IPS DF 4.7 (cell line): Measurements from ENCODE around the gene RBPJ.

Experiments
- DNase-seq: peaks from one replicate; pipeline ENCODE4 v3.0.0-alpha.2; 2013; ENCODE audit warnings: low spot score; ENCODE audit errors: extremely low read depth

Gene RBPJ

DNA sequence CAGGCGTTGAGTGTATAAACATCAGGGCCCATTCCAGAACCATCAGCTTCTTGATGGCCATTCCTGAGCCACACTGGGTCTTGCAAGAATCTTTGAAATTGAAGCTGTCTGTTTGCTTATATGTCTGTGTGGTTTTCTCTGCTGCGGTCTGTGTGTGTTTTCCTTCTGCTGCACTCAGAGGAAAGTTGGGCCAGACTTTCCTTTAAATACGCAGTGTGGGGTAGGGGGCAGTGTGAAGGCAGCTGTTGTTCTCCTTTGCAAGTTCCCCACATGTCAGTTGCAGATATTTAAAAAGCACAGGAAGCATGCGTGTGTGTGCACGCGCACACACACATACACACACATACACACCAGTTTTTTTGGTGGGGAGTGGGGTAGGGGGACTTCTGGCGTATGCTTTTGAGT, 137.3 kb downstream of the RBPJ start:
- DNase-seq = no peak

DNA sequence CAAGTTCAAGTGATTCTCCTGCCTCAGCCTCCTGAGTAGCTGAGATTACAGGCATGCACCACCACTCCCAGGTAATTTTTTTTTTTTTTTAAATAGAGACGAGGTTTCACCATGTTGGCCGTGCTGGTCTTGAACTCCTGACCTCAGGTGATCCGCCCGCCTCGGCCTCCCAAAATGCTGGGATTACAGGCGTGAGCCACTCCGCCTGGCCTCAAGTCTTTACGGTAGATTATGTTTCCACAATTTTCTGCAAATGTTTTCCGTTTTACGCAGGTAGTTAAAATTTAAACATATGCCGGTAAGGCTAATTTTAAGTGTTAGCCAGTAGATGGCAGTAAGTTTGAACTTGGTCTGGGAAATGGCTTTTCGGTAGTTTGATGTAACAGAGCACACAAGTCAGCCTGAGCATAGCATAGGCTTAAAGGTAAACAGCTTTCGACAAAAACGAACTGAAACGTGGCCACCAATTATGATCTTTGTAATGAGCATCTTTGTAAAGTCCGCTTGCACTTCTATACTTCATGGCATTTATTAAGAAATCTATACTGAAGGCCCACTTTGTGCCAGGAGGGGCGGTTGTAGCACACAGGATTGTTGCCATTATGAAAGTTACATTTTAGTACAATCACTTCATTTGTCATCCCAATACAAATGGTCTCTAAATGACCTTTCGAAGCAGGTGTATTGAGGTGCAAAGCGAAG, 138.4 kb downstream of the RBPJ start:
- peak; percentile 16 for DNase-seq

DNA sequence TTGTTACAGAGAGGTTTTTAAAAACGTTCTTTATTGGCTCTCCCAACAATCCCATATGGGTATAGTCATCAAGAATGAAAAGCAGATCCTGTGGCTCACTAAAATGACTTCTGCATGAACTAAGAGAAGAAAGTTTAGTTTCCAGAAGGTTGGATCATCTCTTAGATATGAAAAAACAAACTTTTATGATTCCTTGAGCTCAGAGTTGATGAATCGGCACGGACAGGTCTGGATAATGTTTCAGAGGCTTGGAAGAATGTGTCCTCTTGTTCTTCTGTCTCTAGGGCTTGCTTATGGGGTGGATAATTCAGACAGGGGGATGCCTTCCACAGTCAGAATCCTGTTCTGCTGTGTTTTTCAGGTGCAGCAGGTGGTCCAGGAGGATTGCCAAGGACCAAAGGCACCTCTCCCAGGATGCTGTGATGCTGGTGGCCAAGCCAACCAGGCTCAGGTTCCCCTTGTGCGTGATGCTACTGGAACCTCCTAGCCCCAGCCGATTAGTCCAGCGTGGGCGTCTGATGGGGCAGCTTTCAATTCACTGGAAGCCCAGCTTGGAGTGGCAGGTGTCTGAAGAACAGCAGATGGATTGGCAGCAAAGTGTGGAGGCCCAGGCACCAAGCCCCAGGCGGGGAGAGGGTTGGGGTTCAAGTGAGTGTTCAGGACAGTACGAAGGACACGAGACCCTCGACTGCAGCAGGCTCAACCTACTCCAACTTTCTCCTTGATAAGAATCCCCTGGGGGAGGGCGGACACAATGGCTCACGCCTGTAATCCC, 139.1 kb downstream of the RBPJ start:
- no peak for DNase-seq

DNA sequence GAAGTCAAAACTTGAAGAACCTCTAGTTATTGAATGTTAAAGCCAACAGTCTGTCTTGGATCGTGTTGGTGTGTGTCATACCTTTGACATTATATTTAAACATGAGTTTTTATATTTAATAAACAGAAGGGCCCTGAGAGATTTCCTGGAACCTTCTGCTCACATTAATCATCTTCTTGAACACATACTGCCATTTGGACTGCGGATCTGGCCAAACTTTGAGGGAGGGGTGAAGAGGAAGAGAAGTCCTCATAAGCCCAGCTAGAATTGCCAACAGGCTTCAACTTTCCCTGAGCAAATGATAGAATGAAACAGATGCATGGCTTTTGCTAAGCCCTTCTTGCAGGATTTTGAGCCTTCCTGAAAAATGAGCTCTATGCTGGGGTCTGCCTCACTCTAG, 142.1 kb downstream of the RBPJ start:
- no peak for DNase-seq

DNA sequence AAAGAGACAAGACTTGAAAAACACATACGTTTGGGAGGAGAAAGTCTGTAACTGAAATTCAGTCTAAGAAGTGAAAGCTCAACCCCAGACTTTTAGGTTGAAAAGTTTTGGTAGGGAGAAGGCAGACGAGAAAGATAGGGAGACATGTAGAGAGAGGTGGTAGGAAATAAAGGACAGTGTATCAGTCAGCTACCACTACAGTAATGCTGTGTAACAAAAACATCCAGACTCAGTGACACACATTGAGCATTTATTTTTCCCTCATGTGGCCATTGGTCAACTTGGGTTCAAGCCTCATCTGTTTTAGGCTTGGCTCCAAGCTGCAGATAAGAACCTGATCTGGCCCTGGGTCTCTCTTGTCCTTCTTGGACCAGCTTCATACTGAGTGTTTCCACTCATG, 142.6 kb downstream of the RBPJ start:
- no peak for DNase-seq

DNA sequence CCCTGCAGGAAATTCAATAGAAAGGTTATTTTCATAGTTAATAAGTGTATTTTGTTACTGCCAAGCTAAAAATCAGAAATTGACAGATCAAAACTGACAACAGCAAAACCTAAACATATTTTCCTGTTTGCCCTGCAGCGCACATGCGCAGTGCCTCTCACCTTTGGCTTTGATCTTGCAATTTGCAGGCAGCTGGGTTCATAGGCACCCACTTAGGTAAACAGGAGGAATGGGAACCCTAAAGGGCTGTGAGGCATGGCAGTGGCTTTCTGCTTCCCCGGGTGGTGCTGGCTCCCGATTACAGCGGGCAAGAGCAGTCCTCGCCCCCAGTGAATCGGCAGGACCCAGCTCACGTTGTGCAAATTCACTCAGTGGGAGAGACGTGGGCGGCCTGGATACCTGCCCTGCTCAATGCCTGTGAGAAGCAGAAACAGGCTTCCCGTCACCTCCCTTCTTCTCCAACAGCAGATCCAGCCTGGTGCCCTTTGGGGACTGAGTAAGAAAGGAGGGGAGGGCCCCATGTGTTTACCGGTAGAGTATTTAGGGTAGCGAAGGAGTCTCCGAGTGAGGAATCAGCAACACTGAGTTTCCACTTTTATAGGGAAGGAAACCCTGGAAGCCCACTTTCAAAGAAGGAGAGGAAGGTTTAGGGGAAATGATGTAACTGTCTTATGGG, 143.7 kb downstream of the RBPJ start:
- no peak for DNase-seq

DNA sequence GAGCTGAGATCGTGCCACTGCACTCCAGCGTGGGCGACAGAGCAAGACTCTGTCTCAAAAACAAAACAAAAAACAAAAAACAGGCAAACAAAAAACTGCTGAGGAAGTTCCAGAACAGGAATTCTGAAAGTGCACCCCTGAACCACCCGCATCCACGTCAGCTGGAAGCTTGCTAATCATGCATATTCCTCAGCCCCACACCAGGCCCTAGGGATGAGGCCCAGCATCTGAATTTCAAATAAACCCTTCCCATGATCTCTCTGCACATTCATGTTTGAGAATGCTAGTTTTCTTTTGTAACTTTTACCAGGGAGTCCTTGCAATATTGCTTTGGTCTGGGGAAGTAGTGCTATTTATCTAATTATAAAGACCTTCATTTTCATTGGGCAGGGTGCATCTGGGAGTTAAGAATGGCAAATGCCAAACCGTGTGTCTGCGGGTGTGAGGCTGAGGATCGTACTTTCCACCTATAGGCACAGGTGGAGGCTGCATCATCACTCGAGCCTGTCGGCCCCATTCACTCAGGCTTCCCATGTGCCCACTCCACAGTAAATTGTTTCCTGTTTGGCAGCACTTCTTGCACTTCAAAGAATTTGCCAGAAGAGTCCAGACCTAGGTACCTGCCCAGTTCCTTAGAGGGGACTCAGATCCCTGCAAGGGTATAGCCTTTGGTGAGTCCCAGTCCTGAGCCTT, 145.9 kb downstream of the RBPJ start:
- no peak for DNase-seq

DNA sequence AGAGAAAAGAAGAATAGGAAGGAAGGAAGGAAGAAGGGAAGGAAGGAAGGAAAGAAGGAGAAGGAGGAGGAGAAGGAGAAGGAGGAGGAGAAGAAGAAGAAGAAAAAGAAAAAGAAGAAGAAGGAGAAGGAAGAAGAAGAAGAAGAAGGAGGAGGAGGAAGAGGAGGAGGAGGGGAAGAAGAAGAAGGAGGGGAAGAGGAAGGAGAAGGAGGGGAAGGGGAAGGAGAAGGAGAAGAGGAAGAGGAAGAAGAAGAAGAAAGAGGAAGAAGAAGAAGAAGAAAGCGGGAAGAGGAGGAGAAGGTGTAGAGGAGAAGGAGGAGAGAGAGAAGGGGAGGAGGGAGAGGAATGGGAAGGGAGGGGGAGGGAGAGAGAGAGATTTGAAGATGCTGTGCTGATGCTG, 146.9 kb downstream of the RBPJ start:
- no peak for DNase-seq

DNA sequence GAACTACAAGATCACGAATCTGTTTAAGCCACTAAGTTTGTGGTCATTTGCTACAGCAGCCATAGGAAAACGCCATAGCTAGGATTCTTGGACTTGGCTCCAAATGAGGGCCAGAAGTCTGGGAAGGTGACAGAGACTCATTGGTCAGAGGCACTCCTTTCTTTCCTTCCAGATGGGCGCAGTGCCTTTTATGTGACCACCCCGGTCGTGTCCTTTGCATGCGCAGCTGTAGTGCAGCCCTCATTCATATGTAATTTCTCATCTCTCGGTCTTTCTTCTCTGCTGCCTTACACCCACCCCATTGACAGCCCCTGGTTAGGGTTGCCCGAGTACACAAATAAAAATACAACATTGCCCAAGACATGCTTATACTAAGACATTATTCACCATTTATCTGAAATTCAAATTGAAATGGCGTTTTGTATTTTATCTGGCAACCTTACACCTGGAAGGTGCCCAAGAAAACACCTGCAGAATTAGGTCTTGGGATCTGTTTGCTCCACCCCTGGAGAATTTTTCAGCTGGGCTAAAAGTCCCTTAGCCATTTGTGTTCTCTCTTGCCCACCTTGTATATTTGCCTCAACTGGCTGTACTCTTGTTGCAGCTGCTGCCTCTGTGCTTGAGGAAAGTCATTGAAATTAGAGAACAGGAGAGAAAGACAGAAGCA, 147.6 kb downstream of the RBPJ start:
- no peak for DNase-seq

DNA sequence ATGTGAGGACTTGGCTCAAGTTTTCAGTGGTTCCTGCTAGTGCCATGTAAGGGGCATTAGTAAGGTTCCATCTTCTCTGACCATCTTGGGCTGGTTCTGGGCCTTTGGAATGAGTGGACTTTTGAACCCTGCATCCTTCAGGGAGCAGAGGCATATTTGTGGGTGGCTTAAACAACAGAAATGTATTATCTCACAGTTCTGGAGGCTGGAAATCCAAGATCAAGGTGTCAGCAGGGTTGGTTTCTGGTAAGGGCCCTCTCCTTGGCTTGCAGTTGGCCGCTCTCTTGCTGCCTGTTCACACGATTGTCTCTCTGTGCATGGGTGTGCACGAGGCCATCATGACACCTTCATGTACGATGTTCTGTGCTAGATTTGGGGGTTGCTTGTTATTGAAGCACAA, 148.2 kb downstream of the RBPJ start:
- DNase-seq = no peak

DNA sequence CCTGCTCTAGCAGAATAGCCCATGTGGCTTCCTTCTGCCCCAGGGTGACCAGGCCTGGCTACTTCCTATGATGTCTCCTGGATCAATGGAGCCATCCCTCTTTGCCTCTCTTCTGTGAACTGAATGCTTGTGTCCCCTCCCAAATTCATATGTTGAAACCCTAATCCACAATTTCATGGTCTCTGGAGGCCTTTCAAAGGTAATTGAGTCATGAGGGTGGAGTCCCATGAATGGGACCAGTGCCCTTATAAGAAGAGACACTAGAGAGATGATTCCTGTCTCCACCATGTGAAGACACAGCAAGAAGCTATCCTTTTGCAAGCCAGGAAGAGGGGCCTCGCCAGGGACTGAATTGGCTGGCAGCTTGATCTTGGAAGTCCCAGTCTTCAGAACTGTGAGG, 151.1 kb downstream of the RBPJ start:
- no peak for DNase-seq

DNA sequence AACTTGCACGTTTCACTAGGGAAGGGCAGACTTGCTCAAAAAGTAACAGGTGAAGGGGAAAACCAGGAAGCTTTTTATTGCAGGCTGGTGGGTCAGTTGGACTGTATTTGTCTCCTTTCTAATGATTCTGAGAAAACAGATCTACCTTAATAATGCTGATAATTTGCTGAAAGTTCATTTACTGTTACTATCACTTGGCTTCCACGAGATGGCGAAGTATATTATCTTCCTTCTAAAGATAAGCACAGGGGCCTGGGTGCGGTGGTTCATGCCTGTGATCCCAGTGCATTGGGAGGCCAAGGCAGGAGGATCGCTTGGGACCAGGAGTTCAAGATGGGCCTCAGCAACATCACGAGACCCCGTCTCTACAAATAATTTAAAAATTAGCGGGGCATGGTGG, 153.1 kb downstream of the RBPJ start:
- no peak for DNase-seq

DNA sequence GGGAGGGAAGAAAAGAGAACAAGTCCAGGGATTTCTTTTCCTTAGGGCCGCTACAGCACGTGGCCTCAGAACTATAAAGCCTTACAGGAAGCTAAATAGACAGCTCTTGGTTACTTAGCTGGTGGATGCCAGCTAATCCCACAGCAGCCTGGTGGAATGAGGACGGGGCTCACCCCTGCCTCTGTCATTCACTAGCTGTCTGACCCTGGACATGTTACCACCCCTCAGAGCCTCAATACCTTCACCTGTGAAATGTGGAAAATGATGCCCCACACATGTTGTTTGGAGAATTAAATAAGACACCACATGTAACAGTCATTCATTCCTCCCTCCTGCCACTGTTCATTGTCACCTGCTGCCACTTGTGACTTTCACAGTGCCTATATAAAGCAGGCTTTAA, 153.7 kb downstream of the RBPJ start:
- DNase-seq = no peak

DNA sequence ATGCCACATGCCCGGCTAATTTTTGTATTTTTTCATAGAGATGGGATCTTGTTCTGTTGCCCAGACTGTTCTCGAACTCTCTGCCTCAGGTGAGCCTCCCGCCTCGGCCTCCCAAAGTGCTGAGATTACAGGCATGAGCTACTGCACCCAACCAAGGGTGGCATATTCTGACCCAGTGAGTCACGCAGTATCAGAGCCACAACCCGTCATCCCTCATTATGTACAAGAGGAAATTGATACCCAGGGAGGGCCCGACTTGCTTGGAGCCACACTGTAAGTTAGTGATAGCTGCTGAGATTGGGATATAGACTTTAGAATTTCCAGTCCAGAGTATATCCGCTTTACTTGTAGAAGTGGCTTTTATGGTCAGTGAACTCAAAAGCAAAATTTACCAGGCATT, 154.9 kb downstream of the RBPJ start:
- no peak for DNase-seq

DNA sequence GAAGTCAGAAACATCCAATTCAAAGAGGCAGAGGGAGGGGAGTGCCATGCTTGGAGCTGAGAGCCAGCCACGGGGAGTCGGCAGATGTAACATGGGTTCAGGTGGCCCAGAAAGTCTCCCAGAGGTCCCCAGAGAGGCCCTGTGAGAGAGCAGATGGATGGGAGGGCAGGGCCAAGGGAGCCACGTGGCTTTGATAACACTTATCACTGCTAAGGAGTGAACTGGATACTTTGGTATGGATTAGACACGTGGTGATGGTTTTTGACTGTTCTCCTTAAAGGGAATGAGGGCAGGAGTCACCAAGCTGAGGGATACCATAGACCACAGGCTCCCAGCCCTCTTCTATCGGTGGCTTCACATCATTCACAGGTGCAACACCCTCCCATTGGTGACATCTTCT, 155.7 kb downstream of the RBPJ start:
- DNase-seq = no peak

DNA sequence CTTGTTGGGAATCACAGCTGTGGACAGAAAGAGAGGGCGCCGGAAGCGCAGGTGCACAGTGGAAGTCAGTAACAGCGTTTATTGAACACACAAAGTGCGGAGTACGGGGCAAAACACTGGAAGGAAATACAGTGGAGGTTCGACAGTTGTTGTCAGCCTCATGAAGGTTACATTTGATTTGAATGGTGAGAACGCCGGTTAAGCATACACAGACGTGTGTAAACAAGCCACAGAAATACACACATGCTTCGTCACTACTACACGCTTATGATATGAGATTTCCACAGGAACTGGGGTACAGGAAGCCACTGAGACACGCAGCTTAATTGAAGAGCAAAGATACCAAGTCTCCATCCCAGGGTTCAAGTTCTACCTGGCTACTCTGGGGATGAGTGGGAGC, 157.5 kb downstream of the RBPJ start:
- no peak for DNase-seq

DNA sequence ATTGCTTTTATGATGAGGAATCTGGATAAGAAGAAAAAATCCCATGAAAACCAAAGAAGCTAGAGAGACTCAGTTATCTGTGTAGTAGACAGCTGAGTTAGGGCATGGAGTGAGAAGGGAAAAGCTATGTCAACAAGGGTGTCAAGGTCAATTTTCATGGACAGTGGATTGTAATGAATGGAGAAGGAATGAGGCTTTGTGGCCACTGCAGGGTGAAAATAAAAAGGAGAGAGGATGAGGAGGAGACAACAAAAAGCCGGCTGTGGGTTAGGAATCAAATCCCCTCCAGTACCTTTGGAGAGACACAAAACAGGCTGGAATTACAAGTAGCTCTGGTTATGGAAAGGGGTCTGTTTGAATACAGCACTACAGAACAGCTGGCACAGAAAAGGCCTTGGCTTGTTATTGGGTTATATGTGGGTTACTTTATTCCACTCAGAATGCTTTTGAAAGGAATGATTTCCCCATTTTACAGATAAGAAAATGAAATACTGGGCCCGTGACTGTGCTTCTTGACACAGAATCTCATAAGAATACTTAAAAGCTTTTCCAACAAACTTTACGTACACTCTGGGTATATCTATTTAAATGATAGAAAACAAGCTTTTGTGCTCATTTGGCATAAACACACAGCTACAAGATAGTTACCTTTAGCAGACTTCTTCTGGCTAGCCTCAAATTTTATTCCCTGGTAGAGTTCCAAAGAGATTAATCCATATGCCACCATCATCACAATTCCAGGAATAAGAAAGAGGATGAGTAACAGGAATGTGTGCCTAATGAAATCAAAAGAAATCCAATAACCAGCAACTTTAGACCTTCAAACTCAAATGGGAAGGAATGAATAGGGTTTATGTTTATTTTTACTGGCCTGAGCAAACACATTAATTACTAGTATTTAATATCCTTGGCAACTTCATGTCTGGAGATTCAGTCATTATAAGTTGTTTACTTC, 162.0 kb downstream of the RBPJ start:
- DNase-seq = no peak

DNA sequence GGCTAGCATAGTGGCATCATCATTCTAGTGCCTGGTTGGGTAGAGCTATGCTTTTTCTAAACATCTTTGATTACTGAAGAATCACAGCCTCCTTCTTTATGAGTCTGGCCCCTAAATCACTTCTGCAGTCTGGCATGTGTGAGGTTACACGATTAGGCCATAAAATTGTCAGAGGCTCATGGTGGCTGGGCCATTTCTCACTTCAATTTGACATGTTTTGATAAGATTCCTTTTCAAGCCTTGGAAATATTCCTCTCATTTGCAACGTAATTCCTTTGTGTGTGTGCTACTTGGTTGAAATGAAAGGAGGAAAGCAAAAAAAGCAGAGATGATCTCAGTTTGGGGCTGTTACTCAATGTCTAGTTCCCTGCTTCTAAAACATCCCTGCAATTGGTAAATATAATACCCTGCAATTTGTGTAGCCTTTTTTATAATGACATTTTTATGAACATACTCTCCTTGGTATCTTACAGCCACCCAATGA, 163.3 kb downstream of the RBPJ start:
- no peak for DNase-seq

DNA sequence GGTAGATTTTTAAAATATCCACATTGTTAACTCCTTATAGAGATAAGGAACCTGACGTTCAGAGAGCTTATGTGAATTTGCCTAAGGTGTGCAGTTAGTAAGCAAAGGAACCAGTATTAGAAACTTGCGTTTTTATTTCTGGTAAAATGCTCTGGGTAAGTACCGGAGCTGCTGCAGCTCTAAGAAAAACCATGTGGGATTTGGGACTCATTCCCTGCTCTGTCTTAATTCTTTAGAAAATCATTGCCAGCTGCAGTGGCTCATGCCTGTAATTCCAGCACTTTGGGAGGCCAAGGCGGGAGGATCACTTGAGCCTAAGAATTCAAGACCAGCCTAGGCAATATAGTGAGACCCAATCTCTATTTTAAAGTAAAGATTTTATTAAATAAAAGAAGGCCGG, 163.7 kb downstream of the RBPJ start:
- no peak for DNase-seq
